AG09319 (cell line): ENCODE results near the gene GBA3.

Source experiments
- DNase-seq: peaks from one replicate; pipeline ENCODE4 v3.0.0-alpha.2; 2010; ENCODE audit warnings: low read depth; ENCODE audit errors: extremely low read depth
- CTCF ChIP-seq: IDR thresholded peaks from 2 replicates; pipeline ENCODE4 v1.5.1; 2011; ENCODE audit warnings: low read depth, mild to moderate bottlenecking, inconsistent platforms, low read length, moderate library complexity

The GBA3 gene

GRCh38 chr4:22713841-22714240 lies 21.1 kb downstream of the GBA3 start:
- no peak for TF ChIP-seq CTCF
- no peak for DNase-seq

DNA sequence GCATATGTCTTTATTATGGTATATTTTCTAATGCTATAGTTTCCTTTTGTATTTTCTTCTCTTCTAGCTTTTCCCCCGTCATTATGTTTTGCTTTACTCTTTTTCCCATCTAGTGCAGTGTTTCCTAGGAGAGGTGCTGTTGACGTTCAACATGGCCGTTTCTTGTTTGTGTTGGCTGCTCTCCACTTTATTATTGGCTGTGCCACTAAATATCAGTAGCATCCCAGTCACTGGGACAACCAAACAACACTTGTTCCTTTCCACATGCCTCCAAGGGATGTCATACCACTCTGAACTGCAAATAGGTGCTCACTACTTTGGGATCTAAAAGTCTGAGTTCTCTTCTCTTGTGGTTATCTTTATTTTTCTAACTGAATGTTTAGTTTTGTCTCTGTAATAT lies 26.5 kb downstream of the GBA3 start:
- DNase-seq = no peak
- no peak for TF ChIP-seq CTCF

DNA sequence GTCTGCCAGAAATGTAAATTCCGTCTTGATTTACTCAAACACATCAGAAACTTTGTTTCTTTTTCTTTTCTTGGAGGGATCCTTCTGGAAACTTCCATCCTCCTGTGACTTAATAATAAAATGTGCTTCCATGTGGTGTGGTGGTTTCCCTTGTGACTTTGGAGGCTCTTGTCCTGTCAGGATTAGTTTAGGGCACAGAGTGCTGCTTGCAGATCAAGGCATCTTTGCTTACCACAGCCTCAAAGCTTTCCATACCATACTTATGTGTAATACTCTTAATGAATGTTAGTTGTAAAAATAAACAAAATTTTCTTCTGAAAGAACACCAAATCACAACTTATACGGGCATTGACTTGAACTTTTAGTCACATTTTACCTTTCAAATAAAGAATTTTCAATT lies 27.4 kb downstream of the GBA3 start:
- no peak for TF ChIP-seq CTCF
- DNase-seq = no peak

DNA sequence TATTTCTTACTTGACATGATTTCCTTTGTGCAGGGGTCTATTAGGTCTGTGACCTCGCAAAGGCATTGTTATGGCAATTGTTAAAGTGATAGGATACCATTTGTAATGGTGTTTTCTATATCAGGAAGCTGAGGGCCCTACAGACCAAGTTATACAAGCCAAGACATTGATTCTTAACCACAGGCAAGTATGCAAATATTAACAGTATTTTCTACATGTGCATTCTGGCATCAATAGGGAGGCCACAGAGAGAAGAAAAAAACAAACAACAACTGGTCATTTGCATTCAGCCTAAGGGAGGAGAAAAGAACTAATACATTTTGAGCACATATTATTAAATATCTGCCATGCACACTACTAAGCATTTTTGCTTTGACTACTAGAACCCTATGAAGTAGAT lies 28.5 kb downstream of the GBA3 start:
- no peak for TF ChIP-seq CTCF
- no peak for DNase-seq

GRCh38 chr4:22730021-22730420 lies 37.3 kb downstream of the GBA3 start:
- no peak for DNase-seq
- no peak for TF ChIP-seq CTCF

DNA sequence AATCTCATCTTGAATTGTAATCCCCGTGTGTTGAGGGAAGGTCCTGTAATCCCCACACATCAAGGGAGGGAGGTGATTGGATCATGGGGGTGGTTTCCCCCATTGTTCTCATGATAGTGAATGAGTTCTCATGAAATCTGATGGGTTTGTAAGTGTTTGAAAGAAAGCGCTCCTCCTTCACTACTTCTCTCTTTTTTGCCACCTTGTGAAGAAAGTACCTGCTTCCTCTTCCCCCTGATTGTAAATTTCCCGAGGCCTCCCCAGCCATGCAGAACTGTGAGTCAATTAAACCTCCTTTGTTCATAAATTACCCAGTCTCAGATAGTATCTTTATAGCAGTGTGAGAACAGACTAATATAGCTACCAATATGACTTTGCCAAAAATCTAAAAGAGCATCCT lies 41.1 kb downstream of the GBA3 start:
- no peak for TF ChIP-seq CTCF
- no peak for DNase-seq

- TF ChIP-seq CTCF = no peak
Measured at GRCh38 chr4:22736912-22737311, 44.2 kb downstream of the GBA3 start.

More at GRCh38 chr4:22736912-22737311, 44.2 kb downstream of the GBA3 start:
- no peak for DNase-seq
